ENCODE measurements around the gene NDST1.

Gene NDST1

GRCh38 chr5:150603052-150603451 lies 95.1 kb downstream of the NDST1 start:
- DNase-seq (ENCODE audit: low spot score in 2 of 2) (no peak), ATAC-seq (ENCODE audit: low read depth) (no peak)
- H3K36me3 Mint-ChIP-seq: no peaks in the 10 kb centered on the region
- H3K4me3 Mint-ChIP-seq: no peak overlapping the region
- H3K27ac Mint-ChIP-seq: no peak overlapping the region
- no peaks in the 10 kb centered on the region for H3K9me3 Mint-ChIP-seq
- H3K27me3 Mint-ChIP-seq: peaks cover 4% of the 10 kb centered on the region
- H3K4me1 Mint-ChIP-seq: no peaks in the 10 kb centered on the region

GRCh38 chr5:150603491-150603890 lies 95.6 kb downstream of the NDST1 start:
- no peaks in the 10 kb centered on the region for H3K9me3 Mint-ChIP-seq
- DNase-seq (ENCODE audit: low spot score in 2 of 2) (no peak), ATAC-seq (ENCODE audit: low read depth) (no peak)
- H3K4me3 Mint-ChIP-seq: no peak overlapping the region
- H3K27me3 Mint-ChIP-seq: peaks cover 4% of the 10 kb centered on the region
- no peak overlapping the region for H3K27ac Mint-ChIP-seq
- no peaks in the 10 kb centered on the region for H3K4me1 Mint-ChIP-seq
- no peaks in the 10 kb centered on the region for H3K36me3 Mint-ChIP-seq

GRCh38 chr5:150604010-150604409 lies 96.1 kb downstream of the NDST1 start:
- DNase-seq (ENCODE audit: low spot score in 2 of 2): no peak
- Mint-ChIP-seq H3K27me3 (peaks cover 4% of the 10 kb centered on the region), H3K4me3 (no peak overlapping the region), H3K27ac (no peak overlapping the region), H3K4me1 (no peaks in the 10 kb centered on the region), H3K36me3 (no peaks in the 10 kb centered on the region), H3K9me3 (no peaks in the 10 kb centered on the region)
- ATAC-seq (ENCODE audit: low read depth): no peak

DNA sequence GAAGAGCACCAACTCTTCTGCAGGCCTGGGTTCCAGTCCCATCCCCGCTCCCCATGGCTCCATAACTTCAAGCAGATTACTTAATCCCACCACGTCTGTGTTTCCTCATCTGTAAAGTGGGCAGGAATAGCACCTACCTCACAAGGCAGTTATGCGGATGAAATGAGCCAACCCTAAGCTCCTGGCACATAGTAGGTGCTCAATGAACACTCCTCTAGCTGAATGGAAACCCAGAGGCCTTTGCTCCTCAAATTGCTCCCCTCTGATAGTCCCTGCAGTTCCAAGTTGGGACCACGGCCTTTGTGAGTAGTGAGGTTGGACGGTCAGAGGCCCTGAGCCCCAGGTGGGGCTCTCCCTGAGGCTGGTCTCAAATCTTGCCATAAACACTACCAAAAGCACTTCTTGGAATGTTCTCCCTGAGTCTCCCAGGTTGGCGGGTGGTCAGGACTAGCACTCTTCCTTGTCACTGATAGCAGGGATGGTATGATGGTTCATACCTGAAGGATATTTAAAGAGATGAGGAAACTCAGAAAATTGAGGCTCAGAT lies 97.0 kb downstream of the NDST1 start:
- no peaks in the 10 kb centered on the region for H3K9me3 Mint-ChIP-seq
- no peak overlapping the region for H3K27ac Mint-ChIP-seq
- DNase-seq (ENCODE audit: low spot score in 2 of 2): no peak

DNA sequence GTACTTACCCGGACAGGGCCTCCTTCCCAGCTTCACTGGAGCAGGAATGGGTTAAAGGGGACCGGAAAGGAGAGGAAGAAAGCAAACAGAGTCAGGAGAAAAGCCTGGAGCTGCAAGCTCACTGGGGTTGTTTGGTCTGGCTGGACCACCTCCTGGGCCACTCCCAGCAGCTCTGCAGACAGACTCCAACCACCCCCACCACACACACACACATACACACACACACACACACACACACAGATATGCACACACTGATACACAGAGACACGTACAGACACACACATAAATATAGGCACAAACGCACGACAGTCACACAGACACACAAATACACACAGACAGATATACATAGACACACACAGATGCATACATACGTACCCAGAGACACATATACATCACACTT lies 97.6 kb downstream of the NDST1 start:
- Mint-ChIP-seq H3K9me3 (no peaks in the 10 kb centered on the region), H3K27ac (no peak overlapping the region), H3K27me3 (peaks cover 2% of the 10 kb centered on the region), H3K4me1 (no peaks in the 10 kb centered on the region), H3K36me3 (no peaks in the 10 kb centered on the region), H3K4me3 (no peak overlapping the region)
- DNase-seq (ENCODE audit: low spot score in 2 of 2) (no peak), ATAC-seq (ENCODE audit: low read depth) (no peak)

More for the DNA sequence above, 97.0 kb downstream of the NDST1 start:
- ATAC-seq (ENCODE audit: low read depth): no peak
- Mint-ChIP-seq H3K36me3 (no peaks in the 10 kb centered on the region), H3K4me3 (no peak overlapping the region), H3K4me1 (no peaks in the 10 kb centered on the region), H3K27me3 (peaks cover 2% of the 10 kb centered on the region)

DNA sequence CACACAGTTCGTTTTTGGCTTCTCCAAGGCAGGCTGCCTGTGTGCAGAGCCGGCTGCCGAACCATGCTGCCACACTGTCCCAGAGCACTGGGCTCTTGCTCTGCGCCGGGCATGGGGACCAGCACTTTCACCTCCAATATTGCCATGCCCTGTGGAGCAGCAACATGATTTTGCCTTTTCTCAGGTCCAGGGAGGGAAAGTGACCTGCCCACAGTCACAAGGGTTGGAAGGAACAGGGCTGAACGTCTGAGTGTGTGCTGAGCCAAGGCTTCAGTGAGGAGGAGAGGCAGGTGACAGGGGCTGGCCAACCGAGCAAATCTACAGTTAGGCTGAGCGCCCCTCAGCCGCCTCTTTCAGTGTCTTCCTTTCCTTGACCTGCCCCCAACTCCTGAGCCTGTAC lies 98.5 kb downstream of the NDST1 start:
- Mint-ChIP-seq H3K36me3 (no peaks in the 10 kb centered on the region), H3K27me3 (peaks cover 2% of the 10 kb centered on the region), H3K4me3 (no peak overlapping the region), H3K27ac (no peak overlapping the region), H3K9me3 (no peaks in the 10 kb centered on the region), H3K4me1 (no peaks in the 10 kb centered on the region)
- DNase-seq (ENCODE audit: low spot score in 2 of 2): no peak
- no peak for ATAC-seq (ENCODE audit: low read depth)

DNA sequence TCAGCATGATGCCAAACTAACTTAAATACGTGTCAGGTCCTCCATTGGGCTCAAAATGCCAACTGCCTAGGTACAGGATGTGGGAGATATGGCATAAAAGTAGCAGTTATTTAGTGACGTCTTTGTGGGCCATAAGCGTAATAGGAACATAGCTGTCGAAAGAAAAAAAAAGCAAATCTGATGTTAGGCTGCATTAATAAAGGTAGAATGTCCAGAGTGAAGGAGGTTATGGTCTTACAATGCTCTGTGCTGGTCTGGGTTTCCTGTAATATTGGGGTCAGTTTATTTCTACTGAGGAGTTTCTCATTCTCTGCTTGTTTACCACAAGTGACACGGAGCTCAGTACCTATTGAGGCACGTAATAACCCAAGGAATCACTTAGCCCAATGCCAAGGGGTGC lies 99.2 kb downstream of the NDST1 start:
- Mint-ChIP-seq H3K4me1 (no peaks in the 10 kb centered on the region), H3K36me3 (no peaks in the 10 kb centered on the region), H3K27ac (no peak overlapping the region), H3K9me3 (no peaks in the 10 kb centered on the region), H3K4me3 (no peak overlapping the region), H3K27me3 (peaks cover 2% of the 10 kb centered on the region)
- DNase-seq (ENCODE audit: low spot score in 2 of 2): no peak
- no peak for ATAC-seq (ENCODE audit: low read depth)
